ENCODE measurements around the gene ZNF600.
"Not testable (repeated sequence)": the region's sequence is repeated elsewhere in the genome, so short reads cannot be mapped to it uniquely, and the experiment has no call there.

The ZNF600 gene

DNA sequence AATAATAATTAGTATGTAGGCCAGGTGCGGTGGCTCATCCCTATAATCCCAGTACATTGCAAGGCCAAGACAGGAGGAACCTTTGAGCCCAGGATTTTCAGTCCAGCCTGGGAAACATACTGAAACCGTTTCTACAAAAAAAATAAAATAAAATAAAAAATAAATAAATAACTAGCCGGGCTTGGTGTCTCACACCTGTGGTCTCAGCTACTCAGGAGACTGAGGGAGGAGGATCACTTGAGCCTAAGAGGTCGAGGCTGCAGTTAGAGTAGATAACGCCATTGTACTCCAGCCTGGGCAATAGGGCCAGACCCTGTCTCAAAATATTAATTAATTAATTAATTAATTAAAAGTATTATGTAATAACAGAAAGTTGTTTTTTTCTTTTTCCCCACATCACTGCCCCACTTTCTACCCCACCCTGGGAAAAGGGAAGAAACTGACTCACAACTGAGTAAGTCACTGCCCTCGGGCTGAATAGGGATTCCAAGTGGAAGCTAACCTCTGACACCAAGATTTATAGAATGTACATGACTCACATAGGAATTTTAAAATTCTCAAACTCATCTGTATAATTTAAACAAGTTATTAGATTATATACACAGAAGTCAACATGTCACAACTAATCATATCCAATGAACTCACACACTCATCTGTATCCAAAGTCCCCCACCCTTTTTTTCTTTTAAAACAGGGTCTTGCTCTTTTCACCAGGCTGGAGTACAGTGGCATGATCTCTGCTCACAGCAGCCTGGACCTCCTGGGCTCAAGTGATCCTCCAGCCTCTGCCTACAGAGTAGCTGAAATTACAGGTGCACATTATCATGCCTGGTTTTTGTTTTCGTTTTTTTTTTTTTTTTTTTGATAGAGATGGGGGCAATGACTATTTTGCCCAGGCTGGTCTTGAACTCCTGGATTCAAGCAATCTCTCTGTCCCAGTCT, 64.3 kb downstream of the ZNF600 start:
- POLR2A ChIA-PET: no interaction called here
- TF ChIP-seq, protein P1, sequence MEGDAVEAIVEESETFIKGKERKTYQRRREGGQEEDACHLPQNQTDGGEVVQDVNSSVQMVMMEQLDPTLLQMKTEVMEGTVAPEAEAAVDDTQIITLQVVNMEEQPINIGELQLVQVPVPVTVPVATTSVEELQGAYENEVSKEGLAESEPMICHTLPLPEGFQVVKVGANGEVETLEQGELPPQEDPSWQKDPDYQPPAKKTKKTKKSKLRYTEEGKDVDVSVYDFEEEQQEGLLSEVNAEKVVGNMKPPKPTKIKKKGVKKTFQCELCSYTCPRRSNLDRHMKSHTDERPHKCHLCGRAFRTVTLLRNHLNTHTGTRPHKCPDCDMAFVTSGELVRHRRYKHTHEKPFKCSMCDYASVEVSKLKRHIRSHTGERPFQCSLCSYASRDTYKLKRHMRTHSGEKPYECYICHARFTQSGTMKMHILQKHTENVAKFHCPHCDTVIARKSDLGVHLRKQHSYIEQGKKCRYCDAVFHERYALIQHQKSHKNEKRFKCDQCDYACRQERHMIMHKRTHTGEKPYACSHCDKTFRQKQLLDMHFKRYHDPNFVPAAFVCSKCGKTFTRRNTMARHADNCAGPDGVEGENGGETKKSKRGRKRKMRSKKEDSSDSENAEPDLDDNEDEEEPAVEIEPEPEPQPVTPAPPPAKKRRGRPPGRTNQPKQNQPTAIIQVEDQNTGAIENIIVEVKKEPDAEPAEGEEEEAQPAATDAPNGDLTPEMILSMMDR (IDR thresholded peaks at IDR 0.05; ENCODE audit: insufficient read depth, low read length, missing control alignments): no peak
- DNase-seq (ENCODE audit: low read depth, low spot score): peak; percentile 29
- H3K4me3 ChIP-seq (ENCODE audit: low read depth, low read length): no peak overlapping the region
- CTCF ChIA-PET: interaction anchor here (0.7 kb wide), 1 partner anchor 11 kb away, joined by 3 read pairs; no protein-coding TSS in a partner anchor

DNA sequence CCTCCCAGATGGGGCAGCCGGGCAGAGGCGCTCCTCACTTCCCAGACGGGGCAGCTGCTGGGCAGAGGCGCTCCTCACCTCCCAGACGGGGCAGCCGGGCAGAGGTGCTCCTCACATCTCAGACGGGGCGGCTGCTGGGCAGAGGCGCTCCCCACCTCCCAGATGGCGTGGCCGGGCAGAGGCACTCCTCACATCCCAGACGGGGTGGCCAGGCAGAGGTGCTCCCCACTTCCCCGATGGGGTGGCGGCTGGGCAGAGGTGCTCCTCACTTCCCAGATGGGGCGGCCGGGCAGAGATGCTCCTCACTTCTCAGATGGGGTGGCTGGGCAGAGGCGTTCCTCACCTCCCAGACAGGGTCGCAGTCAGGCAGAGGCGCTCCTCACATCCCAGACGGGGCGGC, 66.0 kb downstream of the ZNF600 start:
- H3K4me3 ChIP-seq (ENCODE audit: low read depth, low read length); CTCF ChIA-PET; DNase-seq (ENCODE audit: low read depth, low spot score); POLR2A ChIA-PET: not testable (repeated sequence)

DNA sequence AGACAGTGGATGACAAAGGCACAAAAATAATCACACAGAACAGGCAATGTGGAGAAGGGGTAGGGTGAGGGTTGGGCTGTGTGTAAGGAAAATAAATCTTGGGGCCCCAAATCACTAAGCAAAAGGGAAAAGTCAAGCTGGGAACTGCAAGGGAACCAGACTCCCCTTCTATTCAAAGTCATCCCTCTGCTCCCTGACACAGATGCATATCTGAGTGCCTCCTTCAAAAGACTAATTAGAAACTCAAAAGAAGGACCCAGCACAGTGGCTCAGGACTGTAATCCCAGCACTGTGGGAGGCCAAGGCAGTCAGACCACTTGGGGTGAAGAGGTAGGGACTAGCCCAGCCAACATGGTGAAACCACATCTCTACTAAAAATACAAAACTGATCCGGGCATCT, 70.1 kb downstream of the ZNF600 start:
- POLR2A ChIA-PET: no interaction called here
- no peak for DNase-seq (ENCODE audit: low read depth, low spot score)
- CTCF ChIA-PET: interaction anchor here (1.9 kb wide), 1 partner anchor 469 kb away, joined by 4 read pairs; no protein-coding TSS in a partner anchor
- TF ChIP-seq, protein P1 (IDR thresholded peaks at IDR 0.05; ENCODE audit: insufficient read depth, low read length, missing control alignments): no peak
- no peak overlapping the region for H3K4me3 ChIP-seq (ENCODE audit: low read depth, low read length)

DNA sequence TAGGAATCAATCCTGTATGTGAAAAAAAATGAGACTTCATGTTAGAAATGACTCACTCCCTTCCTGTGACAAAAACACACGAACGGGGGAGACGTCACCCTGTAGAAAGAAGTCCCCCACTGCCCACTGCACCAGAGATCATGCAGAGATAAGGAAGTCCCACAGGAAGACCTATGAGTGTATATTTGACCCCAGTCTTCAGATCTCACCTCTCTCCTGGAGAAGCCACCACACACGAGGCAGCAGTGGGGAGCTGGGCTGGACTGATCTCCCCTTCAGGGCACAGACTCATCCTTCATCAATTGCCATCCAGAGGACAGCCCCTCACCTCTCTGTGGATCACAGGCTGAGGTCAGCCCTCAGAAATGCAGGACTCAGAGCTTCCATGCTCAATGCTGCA, 70.7 kb downstream of the ZNF600 start:
- H3K4me3 ChIP-seq (ENCODE audit: low read depth, low read length); POLR2A ChIA-PET; DNase-seq (ENCODE audit: low read depth, low spot score): not testable (repeated sequence)
- CTCF ChIA-PET: interaction anchor here (1.9 kb wide), 1 partner anchor 468 kb away, joined by 4 read pairs; no protein-coding TSS in a partner anchor

DNA sequence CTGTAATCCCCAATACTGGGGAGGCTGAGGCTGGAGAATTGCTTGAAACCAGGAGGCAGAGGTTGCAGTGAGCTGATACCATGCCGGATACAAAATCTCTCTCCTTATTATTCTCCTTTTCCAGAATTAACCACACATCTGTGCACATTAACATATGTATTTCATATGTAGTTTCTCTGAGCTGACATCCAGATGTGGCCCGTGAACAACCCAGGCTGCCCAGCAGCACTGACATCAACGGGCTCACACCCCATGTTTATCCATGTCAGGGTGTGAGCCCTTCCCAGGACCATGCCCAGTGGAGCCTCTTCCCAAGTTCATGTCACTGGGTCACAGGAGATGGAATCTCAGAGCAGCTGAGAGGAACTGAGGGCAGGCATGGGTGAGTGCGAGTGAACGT, 71.3 kb downstream of the ZNF600 start:
- CTCF ChIA-PET: interaction anchor here (1.9 kb wide), 1 partner anchor 467 kb away, joined by 4 read pairs; no protein-coding TSS in a partner anchor
- POLR2A ChIA-PET; DNase-seq (ENCODE audit: low read depth, low spot score); H3K4me3 ChIP-seq (ENCODE audit: low read depth, low read length): not testable (repeated sequence)
